ENCODE results near the gene CCDC82. TPM values are rescaled to one million over a fixed set of nuclear protein-coding genes. Genes with fewer than 3 reads are reported as not detected.

CCDC82 gene
- total RNA-seq, 1 experiment from 2014 or later = 15.8 TPM

DNA sequence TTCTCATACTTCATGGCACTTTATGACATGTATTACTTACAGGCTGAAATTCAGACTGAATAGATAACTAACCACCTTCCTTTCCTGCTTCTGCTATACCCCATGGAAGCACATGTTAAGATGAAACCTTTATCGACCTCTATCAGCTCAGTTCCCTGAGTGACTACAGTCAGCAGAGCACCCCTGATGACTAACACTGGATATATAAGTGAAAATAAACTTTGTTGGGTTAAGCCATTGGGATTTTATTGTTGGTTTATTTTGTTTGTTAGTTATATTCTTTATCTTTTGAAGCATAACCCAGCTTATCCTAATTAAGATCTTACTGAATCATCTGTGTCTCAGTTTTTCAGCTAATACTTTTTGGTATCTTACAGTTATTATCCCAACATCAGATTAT is 23.7 kb downstream of the CCDC82 start:
- no peak for DNase-seq (ENCODE audit: unreplicated experiment)
- Mint-ChIP-seq H3K36me3 (ENCODE audit: insufficient read depth, unreplicated experiment) (peaks cover 23% of the 10 kb centered on the region), H3K4me3 (ENCODE audit: unreplicated experiment) (no peak overlapping the region), H3K9me3 (ENCODE audit: unreplicated experiment) (no peaks in the 10 kb centered on the region), H3K4me1 (ENCODE audit: insufficient read depth, unreplicated experiment) (no peaks in the 10 kb centered on the region), H3K27ac (ENCODE audit: low read depth, unreplicated experiment) (no peak overlapping the region), H3K27me3 (ENCODE audit: insufficient read depth, unreplicated experiment) (no peaks in the 10 kb centered on the region)
- no TSS peak for BruUV-seq (replicated peaks)
- ChIA-PET CTCF (interaction anchor here (0.7 to 1.8 kb wide), 2 partner anchors 21 to 23 kb away, joined by 3 to 7 read pairs; no protein-coding TSS in a partner anchor), POLR2A (interaction anchor here (1.6 kb wide), 1 partner anchor 23 kb away, joined by 5 read pairs; the partner anchor contains the start of gene CCDC82)
- no peak for TF ChIP-seq CTCF (IDR thresholded peaks at IDR 0.05; ENCODE audit: unreplicated experiment)
- intact Hi-C loops (cut with micrococcal nuclease) = no loop called here

- H3K4me3 Mint-ChIP-seq (ENCODE audit: unreplicated experiment) = no peak overlapping the region
- no peak for DNase-seq (ENCODE audit: unreplicated experiment)
- no peak overlapping the region for H3K27ac Mint-ChIP-seq (ENCODE audit: low read depth, unreplicated experiment)
- intact Hi-C loops (cut with micrococcal nuclease) = no loop called here
- CTCF ChIA-PET = interaction anchor here (0.7 to 1.8 kb wide), 2 partner anchors 21 to 22 kb away, joined by 3 to 7 read pairs; no protein-coding TSS in a partner anchor
- no peak for TF ChIP-seq CTCF (IDR thresholded peaks at IDR 0.05; ENCODE audit: unreplicated experiment)
- no peaks in the 10 kb centered on the region for H3K4me1 Mint-ChIP-seq (ENCODE audit: insufficient read depth, unreplicated experiment)
- H3K9me3 Mint-ChIP-seq (ENCODE audit: unreplicated experiment) = no peaks in the 10 kb centered on the region
- peaks cover 24% of the 10 kb centered on the region for H3K36me3 Mint-ChIP-seq (ENCODE audit: insufficient read depth, unreplicated experiment)
- no TSS peak for BruUV-seq (replicated peaks)
- H3K27me3 Mint-ChIP-seq (ENCODE audit: insufficient read depth, unreplicated experiment) = no peaks in the 10 kb centered on the region
- POLR2A ChIA-PET = interaction anchor here (1.6 kb wide), 1 partner anchor 24 kb away, joined by 5 read pairs; the partner anchor contains the start of gene CCDC82
Measured at GRCh38 chr11:96365493-96365892, 24.2 kb downstream of the CCDC82 start.

DNA sequence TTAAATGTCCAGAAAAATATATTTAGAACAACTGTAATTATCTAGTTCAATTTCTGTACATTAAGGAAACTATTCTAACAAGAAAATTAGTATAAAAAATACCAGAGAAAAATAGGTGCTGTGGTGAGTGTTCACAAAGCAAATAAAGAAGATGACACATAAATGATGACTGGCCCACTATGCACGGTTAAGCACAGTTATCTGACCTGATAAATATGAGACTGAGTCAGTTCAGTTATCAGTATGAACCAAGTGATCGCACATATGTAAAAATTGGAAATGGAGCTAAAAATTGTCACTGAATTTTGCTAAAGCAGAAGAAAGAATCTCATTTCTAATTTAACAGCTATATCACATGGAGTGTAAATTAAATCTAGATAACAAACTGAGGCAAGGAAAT is 27.9 kb downstream of the CCDC82 start:
- ChIA-PET CTCF (interaction anchor here (0.7 to 0.8 kb wide), 2 partner anchors 9 to 10 kb away, joined by 3 read pairs; no protein-coding TSS in a partner anchor), POLR2A (interaction anchor here (0.7 to 1.6 kb wide), 2 partner anchors 10 to 1295 kb away, joined by 3 to 6 read pairs; partner anchors contain the start of gene SRSF8)
- Mint-ChIP-seq H3K9me3 (ENCODE audit: unreplicated experiment) (no peaks in the 10 kb centered on the region), H3K4me1 (ENCODE audit: insufficient read depth, unreplicated experiment) (no peaks in the 10 kb centered on the region), H3K4me3 (ENCODE audit: unreplicated experiment) (no peak overlapping the region), H3K27me3 (ENCODE audit: insufficient read depth, unreplicated experiment) (no peaks in the 10 kb centered on the region), H3K36me3 (ENCODE audit: insufficient read depth, unreplicated experiment) (peaks cover 21% of the 10 kb centered on the region), H3K27ac (ENCODE audit: low read depth, unreplicated experiment) (no peak overlapping the region)
- no peak for DNase-seq (ENCODE audit: unreplicated experiment)
- intact Hi-C loops (cut with micrococcal nuclease) = no loop called here
- no TSS peak for BruUV-seq (replicated peaks)
- no peak for TF ChIP-seq CTCF (IDR thresholded peaks at IDR 0.05; ENCODE audit: unreplicated experiment)

GRCh38 chr11:96358321-96358720 is 31.4 kb downstream of the CCDC82 start:
- BruUV-seq (replicated peaks) = no TSS peak
- Mint-ChIP-seq H3K4me3 (ENCODE audit: unreplicated experiment) (no peak overlapping the region), H3K36me3 (ENCODE audit: insufficient read depth, unreplicated experiment) (peaks cover 19% of the 10 kb centered on the region), H3K27ac (ENCODE audit: low read depth, unreplicated experiment) (no peak overlapping the region), H3K9me3 (ENCODE audit: unreplicated experiment) (no peaks in the 10 kb centered on the region), H3K4me1 (ENCODE audit: insufficient read depth, unreplicated experiment) (no peaks in the 10 kb centered on the region), H3K27me3 (ENCODE audit: insufficient read depth, unreplicated experiment) (no peaks in the 10 kb centered on the region)
- intact Hi-C loops (cut with micrococcal nuclease) = no loop called here
- TF ChIP-seq CTCF (IDR thresholded peaks at IDR 0.05; ENCODE audit: unreplicated experiment) = no peak
- CTCF ChIA-PET = interaction anchor here (3.9 kb wide), 1 partner anchor 15 kb away, joined by 18 read pairs; the partner anchor contains the start of gene MAML2
- POLR2A ChIA-PET = interaction anchor here (1.0 kb wide), 1 partner anchor 15 kb away, joined by 3 read pairs; the partner anchor contains the start of gene MAML2
- no peak for DNase-seq (ENCODE audit: unreplicated experiment)

Measured in MCF 10A (cell line).